Urothelium cell line (cell line): ENCODE results near the gene ITM2B.

Experiments used
- DNase-seq: peaks from one replicate; pipeline ENCODE4 v3.0.0; 2011; ENCODE audit warnings: low spot score, mixed read lengths
- FAIRE-seq: peaks from 2 replicates; lab custom pipeline; 2011; peaks lifted over from hg19 to GRCh38; lab: Jason Lieb, UNC

ITM2B gene

GRCh38 chr13:48255090-48255489, 22.1 kb downstream of the ITM2B start:
- FAIRE-seq (no peak), DNase-seq (no peak)

DNA sequence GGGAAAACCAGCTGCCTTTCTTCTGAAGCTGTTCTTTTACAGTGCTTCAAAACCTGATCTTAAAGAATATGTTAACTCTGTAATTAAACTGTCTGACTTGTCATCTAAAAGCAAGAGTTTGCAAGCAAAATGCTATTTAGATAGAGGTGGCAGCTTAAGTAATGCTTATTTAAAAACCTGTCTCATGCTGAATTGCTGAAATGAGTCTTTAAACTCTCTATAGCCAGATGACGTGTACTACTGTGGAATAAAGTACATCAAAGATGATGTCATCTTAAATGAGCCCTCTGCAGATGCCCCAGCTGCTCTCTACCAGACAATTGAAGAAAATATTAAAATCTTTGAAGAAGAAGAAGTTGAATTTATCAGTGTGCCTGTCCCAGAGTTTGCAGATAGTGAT, 22.9 kb downstream of the ITM2B start:
- DNase-seq, result no peak
- no peak for FAIRE-seq

DNA sequence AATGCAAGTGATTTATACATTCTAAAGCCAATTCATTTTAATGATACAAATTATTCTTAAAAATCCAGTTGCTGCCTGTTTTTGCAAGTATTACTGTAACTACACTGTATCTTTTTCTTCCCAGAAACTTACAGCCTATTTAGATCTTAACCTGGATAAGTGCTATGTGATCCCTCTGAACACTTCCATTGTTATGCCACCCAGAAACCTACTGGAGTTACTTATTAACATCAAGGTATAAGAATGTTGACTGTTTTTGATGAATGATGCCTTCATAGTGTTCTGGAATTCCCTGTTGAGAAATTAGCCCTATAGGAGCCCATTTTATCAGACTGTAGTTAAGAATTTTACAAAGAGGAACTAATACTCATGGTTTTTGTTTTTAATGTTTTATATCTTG, 25.0 kb downstream of the ITM2B start:
- DNase-seq, result no peak
- FAIRE-seq, result no peak

DNA sequence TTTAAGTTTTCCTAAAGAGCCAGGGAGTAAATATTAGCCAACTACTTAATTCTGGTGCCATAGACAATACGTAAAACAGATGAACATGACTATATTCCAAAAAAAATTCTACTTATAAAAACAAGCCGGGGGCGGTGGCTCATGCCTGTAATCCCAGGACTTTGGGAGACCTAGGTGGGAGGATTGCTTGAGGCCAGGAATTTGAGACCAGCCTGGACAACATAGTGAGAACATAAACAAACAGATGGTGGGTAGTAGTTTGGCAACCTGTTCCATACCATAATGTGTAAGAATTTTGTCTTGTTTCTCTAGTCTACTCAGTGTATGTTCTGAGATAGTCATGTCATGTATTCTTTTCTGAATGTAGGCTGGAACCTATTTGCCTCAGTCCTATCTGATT, 25.4 kb downstream of the ITM2B start:
- FAIRE-seq (no peak), DNase-seq (no peak)

GRCh38 chr13:48260970-48261369, 28.0 kb downstream of the ITM2B start:
- FAIRE-seq, result no peak
- DNase-seq, result no peak

DNA sequence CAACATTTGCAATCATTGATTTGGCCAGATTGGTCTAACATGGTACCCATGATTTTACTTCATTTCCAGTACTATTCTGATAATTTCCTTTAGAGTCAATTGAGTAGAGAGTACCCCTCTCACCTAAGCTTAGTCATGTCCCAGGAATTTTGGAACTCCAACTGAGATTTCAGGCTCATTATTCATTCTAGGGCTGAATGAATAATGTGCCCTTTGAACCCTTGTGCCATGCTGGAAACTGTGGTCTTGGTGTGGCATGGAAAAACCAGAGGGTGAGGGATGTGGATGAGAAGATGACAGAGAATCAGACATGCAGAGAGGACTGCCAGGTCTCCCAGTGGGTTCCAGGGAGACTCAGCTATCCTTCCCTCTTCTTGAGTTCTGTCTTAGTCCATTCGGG, 30.2 kb downstream of the ITM2B start:
- peak; percentile 6 for DNase-seq
- FAIRE-seq, result no peak

- no peak for DNase-seq
Measured at GRCh38 chr13:48264058-48264457, 31.1 kb downstream of the ITM2B start.

DNA sequence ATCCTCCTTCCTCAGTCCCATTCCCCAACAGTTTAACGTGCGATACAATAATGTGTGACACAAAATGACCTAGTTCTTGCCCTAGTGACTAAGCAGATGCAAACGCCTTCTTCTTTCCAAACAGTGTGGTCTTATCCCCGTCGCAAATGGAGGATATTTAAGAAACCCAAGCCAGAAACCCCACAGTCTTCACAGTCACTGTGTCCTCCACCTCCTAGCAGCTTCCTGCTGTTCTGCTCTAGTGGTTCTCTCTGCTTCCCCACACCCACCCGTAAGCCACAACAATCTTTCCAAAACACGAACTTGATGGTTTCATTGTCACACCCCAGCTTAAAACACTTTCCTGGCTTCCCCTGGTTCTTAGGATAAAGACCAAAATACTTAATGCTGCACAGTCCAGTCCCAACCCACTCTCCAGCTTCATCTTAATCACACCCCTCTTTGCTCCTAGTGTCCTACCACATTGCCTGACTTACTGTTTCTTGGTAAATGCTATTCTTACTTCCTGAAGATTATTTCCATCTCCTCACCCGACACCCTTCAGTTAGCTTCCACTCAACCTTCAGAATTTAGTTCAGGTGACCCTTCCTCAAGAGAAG, 32.3 kb downstream of the ITM2B start:
- no peak for DNase-seq
- no peak for FAIRE-seq

More at GRCh38 chr13:48264058-48264457, 31.1 kb downstream of the ITM2B start:
- FAIRE-seq, result no peak

DNA sequence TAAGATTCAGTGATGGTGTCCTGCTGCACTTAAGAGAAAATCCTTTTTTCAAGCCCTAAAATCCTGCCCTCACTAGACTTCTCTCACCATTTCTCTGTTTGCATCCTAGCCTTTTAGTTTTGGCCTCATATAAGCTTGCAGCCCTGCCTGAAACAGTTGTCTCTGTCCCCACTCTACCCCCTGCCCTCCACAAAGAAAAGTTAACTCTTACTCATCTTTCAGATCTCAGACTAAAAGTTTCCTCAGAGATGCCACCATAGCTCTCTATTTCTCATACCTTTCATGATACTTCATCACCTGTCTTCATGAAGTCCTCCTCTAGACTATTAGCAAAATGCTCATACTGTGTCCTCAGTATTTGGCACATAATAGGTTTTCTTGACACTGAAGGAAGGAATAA, 33.1 kb downstream of the ITM2B start:
- DNase-seq, result no peak
- no peak for FAIRE-seq

- FAIRE-seq (no peak), DNase-seq (no peak)
Measured at GRCh38 chr13:48266701-48267639, 34.0 kb downstream of the ITM2B start.

- DNase-seq, result no peak
- no peak for FAIRE-seq
Measured at GRCh38 chr13:48268019-48268418, 35.0 kb downstream of the ITM2B start.

GRCh38 chr13:48273346-48273745, 40.3 kb downstream of the ITM2B start:
- no peak for FAIRE-seq
- DNase-seq, result no peak

GRCh38 chr13:48275507-48275906, 42.5 kb downstream of the ITM2B start:
- DNase-seq, result no peak
- no peak for FAIRE-seq

GRCh38 chr13:48278806-48279205, 45.8 kb downstream of the ITM2B start:
- no peak for DNase-seq

GRCh38 chr13:48281556-48281955, 48.5 kb downstream of the ITM2B start:
- no peak for FAIRE-seq
- no peak for DNase-seq

More at GRCh38 chr13:48278806-48279205, 45.8 kb downstream of the ITM2B start:
- FAIRE-seq, result no peak

DNA sequence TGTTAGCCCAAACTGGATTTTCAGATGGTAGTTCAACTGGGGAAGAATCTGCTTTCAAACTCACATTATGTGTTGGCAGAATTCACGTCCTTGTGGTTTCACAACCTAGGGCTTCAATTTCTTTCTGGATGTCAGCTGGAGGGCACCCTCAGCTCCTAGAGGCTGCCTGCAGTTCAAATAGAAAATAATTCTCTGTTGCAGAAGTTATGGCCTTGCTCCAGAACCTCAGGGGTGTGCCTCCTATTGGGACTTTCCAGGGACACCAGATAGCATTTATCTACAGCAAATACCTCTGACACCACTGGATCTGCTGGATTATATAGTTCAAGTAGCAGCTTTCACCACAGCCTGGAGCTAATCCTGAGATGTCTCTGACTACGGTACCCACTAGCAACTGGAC, 58.7 kb downstream of the ITM2B start:
- FAIRE-seq, result no peak
- no peak for DNase-seq

DNA sequence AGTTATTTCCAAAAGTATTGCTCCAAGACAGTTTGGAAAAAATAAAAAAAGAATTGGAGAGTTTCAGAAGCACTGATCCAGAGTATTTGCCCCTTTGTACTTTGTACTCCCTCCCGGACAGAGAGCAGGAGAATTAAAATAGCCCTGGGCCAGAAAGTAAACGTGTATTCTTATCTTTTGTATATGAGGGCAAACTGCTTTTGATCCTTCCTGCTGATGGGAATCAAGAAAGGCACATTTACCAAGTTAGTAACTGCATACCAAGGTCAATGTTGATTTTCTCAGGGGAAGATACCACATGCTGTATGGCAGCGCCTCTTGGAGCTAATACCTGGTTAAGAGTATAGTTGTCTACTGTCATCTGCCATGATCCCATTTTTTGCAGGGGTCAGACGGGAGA, 59.6 kb downstream of the ITM2B start:
- FAIRE-seq (no peak), DNase-seq (no peak)

GRCh38 chr13:48294653-48295052, 61.6 kb downstream of the ITM2B start:
- DNase-seq, result no peak
- no peak for FAIRE-seq

- FAIRE-seq, result no peak
Measured at GRCh38 chr13:48295271-48295670, 62.3 kb downstream of the ITM2B start.

DNA sequence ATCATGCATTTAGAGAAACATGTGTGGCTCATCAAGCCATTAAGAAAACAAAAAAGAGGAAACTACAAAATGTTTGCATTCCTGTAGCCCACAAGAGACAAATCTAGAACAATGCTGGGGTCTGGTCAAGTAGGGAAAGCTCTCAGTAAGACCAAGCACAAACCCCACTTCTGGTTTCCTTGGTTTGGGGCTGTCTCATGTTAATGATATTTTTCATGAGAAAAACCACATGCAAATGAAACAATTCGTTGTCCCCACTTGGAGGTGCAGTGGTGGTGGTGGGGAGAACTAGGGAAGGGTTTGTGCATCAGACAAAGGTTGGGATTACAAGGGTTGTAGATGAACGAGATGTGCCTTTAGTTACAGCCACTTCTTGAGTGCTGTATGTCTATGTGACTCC, 63.5 kb downstream of the ITM2B start:
- FAIRE-seq, result no peak

More at GRCh38 chr13:48295271-48295670, 62.3 kb downstream of the ITM2B start:
- no peak for DNase-seq

GRCh38 chr13:48297131-48297786, 64.3 kb downstream of the ITM2B start:
- no peak for FAIRE-seq

More for the DNA sequence above, 63.5 kb downstream of the ITM2B start:
- DNase-seq, result no peak

GRCh38 chr13:48299591-48299990, 66.6 kb downstream of the ITM2B start:
- no peak for DNase-seq

More at GRCh38 chr13:48297131-48297786, 64.3 kb downstream of the ITM2B start:
- DNase-seq, result no peak

More at GRCh38 chr13:48299591-48299990, 66.6 kb downstream of the ITM2B start:
- no peak for FAIRE-seq
